Activated CD4-positive, CD25-positive, alpha-beta regulatory T cell (primary cell): Measurements from ENCODE around the gene JAM3.
A peak's percentile ranks its signal among the peaks of the same experiment; 100 is the strongest.

Experiments used
- DNase-seq, 4 experiments: peaks; one replicate each; lab custom pipeline; 2025; lab: John Stamatoyannopoulos, UW

Gene JAM3

GRCh38 chr11:134039726-134040385 lies 29.0 kb upstream of the JAM3 start:
- DNase-seq, result no peak

- no peak for DNase-seq
Measured at GRCh38 chr11:134040386-134041302, 28.2 kb upstream of the JAM3 start.

GRCh38 chr11:134041349-134041748 lies 27.5 kb upstream of the JAM3 start:
- DNase-seq, result no peak

GRCh38 chr11:134041791-134042696 lies 26.8 kb upstream of the JAM3 start:
- no peak for DNase-seq

GRCh38 chr11:134043821-134044420 lies 25.0 kb upstream of the JAM3 start:
- DNase-seq, result no peak

- DNase-seq, result no peak
Measured at GRCh38 chr11:134044514-134045284, 24.2 kb upstream of the JAM3 start.

- no peak for DNase-seq
Measured at GRCh38 chr11:134045799-134046635, 22.9 kb upstream of the JAM3 start.

- DNase-seq, result no peak
Measured at GRCh38 chr11:134046681-134047449, 22.0 kb upstream of the JAM3 start.

- no peak for DNase-seq
Measured at GRCh38 chr11:134047586-134047999, 21.3 kb upstream of the JAM3 start.

GRCh38 chr11:134048028-134048427 lies 20.8 kb upstream of the JAM3 start:
- DNase-seq, result no peak

- DNase-seq, result no peak
Measured at GRCh38 chr11:134049303-134049702, 19.6 kb upstream of the JAM3 start.

- DNase-seq, result peak; percentile 42 to 47 (median 44)
Measured at GRCh38 chr11:134050541-134051383, 18.1 kb upstream of the JAM3 start.

- no peak for DNase-seq
Measured at GRCh38 chr11:134052395-134052987, 16.4 kb upstream of the JAM3 start.

- DNase-seq, result no peak
Measured at GRCh38 chr11:134052988-134053945, 15.6 kb upstream of the JAM3 start.

- DNase-seq, result no peak
Measured at GRCh38 chr11:134055029-134055428, 13.8 kb upstream of the JAM3 start.

GRCh38 chr11:134060316-134060715 lies 8.6 kb upstream of the JAM3 start:
- no peak for DNase-seq
